Esophagus squamous epithelium (tissue), 5 donors: ENCODE measurements around the gene SNCAIP. TPM values are rescaled to one million over a fixed set of nuclear protein-coding genes. Genes with fewer than 3 reads are reported as not detected.
"Not testable (repeated sequence)": the region's sequence is repeated elsewhere in the genome, so short reads cannot be mapped to it uniquely, and the experiment has no call there.

Experiments used
- DNase-seq: peaks from one replicate; lab custom pipeline; 2025; lab: John Stamatoyannopoulos, UW
- H3K27ac ChIP-seq, 4 donors: fragments of 200-600 bp; sonication (generic); one replicate each; pipeline ENCODE4 v1.5.1; 2016 to 2019; ENCODE audit warnings: mild to moderate bottlenecking in 1 of 4
- H3K27me3 ChIP-seq, 4 donors: fragments of 200-600 bp; sonication (generic); 1 replicate in 3 of 4; 2 replicates in 1 of 4; pipeline versions ENCODE4 v1.5.1 to v1.6.0; 2017 to 2021; ENCODE audit warnings: antibody characterized with exemption in 1 of 4
- H3K36me3 ChIP-seq, 3 donors: fragments of 200-600 bp; sonication (generic); one replicate each; pipeline ENCODE4 v1.5.1; 2016 to 2019
- H3K4me1 ChIP-seq, 3 donors: fragments of 200-600 bp; sonication (generic); one replicate each; pipeline ENCODE4 v1.5.1; 2017 to 2019
- H3K4me3 ChIP-seq, 4 donors: fragments of 200-600 bp; sonication (generic); 1 replicate in 3 of 4; 2 replicates in 1 of 4; pipeline ENCODE4 v1.5.1; 2016 to 2019; ENCODE audit warnings: mild to moderate bottlenecking in 2 of 4, moderate library complexity in 1 of 4
- H3K9me3 ChIP-seq, 3 donors: fragments of 200-600 bp; sonication (generic); one replicate each; pipeline ENCODE4 v1.5.1; 2016 to 2019
- CTCF ChIP-seq, 6 experiments: fragments of 450-650 bp in 4 of 6; fragments of 200-600 bp in 2 of 6; sonication (generic) in 2 of 6; IDR thresholded peaks; one replicate each; pipeline ENCODE4 v1.5.1; 2016 to 2019; ENCODE audit warnings: antibody characterized with exemption in 6 of 6, mild to moderate bottlenecking in 4 of 6, moderate library complexity in 4 of 6
- POLR2A ChIP-seq, 4 donors: fragments of 450-650 bp; IDR thresholded peaks; one replicate each; pipeline ENCODE4 v1.6.1; 2017; ENCODE audit warnings: antibody characterized with exemption in 4 of 4, mild to moderate bottlenecking in 4 of 4, moderate library complexity in 3 of 4
- WGBS, 2 donors: methylation state at CpG; one replicate each; pipeline ENCODE4 v1.1.5; 2018; 5-methylcytosine and 5-hydroxymethylcytosine counted together
- intact Hi-C: fragments of 100-400 bp; cut with DNase I; formaldehyde crosslinking; loops from one replicate; pipeline ENCODE4 v1.15.0; 2022
- total RNA-seq, 4 donors: library from RNA; depleted of rRNA; stranded (reverse); fragments of >200 nt; gene quantifications; one replicate each; pipeline ENCODE4 v1.1.0, GENCODE V29; 2016
- donor health status: DM: yes; HTN: yes; CAD: no.

Gene SNCAIP
- total RNA-seq, 4 donors from 2014 or later: 0.48 to 3.3 (median 2.3) TPM

- intact Hi-C loops: no loop called here
- no peaks in the 10 kb centered on the region for H3K27me3 ChIP-seq
- no peaks in the 10 kb centered on the region for H3K36me3 ChIP-seq
- 39 to 46% methylated on average over 2 of the region's 2 CpGs for WGBS, 2 donors
- H3K9me3 ChIP-seq: no peaks in the 10 kb centered on the region
- H3K27ac ChIP-seq: no peak overlapping the region
- no peak overlapping the region for H3K4me3 ChIP-seq
- TF ChIP-seq CTCF (IDR thresholded peaks at IDR 0.05) (no peak), POLR2A (IDR thresholded peaks at IDR 0.05) (no peak)
- peaks cover 0 to 14% (median 0%) of the 10 kb centered on the region in 3 donors for H3K4me1 ChIP-seq
- DNase-seq: no peak
These were observed 59.6 kb downstream of the SNCAIP start for GRCh38 chr5:122371511-122372151.

GRCh38 chr5:122374110-122374509, 62.1 kb downstream of the SNCAIP start:
- Histone ChIP-seq H3K36me3 (no peaks in the 10 kb centered on the region), H3K27me3 (no peaks in the 10 kb centered on the region), H3K9me3 (no peaks in the 10 kb centered on the region), H3K4me3 (no peak overlapping the region), H3K27ac (no peak overlapping the region), H3K4me1 (peaks cover 0 to 14% (median 0%) of the 10 kb centered on the region in 3 donors)
- no peak for DNase-seq
- intact Hi-C loops: no loop called here
- no peak for TF ChIP-seq POLR2A (IDR thresholded peaks at IDR 0.05)
- no peak for TF ChIP-seq CTCF (IDR thresholded peaks at IDR 0.05)

GRCh38 chr5:122375801-122376200, 63.8 kb downstream of the SNCAIP start:
- no peak overlapping the region for H3K4me3 ChIP-seq
- H3K36me3 ChIP-seq: no peaks in the 10 kb centered on the region
- H3K4me1 ChIP-seq: peaks cover 0 to 14% (median 0%) of the 10 kb centered on the region in 3 donors
- TF ChIP-seq CTCF (IDR thresholded peaks at IDR 0.05) (no peak), POLR2A (IDR thresholded peaks at IDR 0.05) (no peak)
- H3K9me3 ChIP-seq: no peaks in the 10 kb centered on the region
- intact Hi-C loops: no loop called here
- H3K27ac ChIP-seq: no peak overlapping the region
- DNase-seq: no peak
- no peaks in the 10 kb centered on the region for H3K27me3 ChIP-seq
- 59 to 62% methylated on average over 2 of the region's 2 CpGs for WGBS, 2 donors

- TF ChIP-seq POLR2A (IDR thresholded peaks at IDR 0.05) (no peak), CTCF (IDR thresholded peaks at IDR 0.05) (no peak)
- intact Hi-C loops: no loop called here
- no peak for DNase-seq
These were observed 64.2 kb downstream of the SNCAIP start for GRCh38 chr5:122376250-122376649.

GRCh38 chr5:122377026-122377425, 65.0 kb downstream of the SNCAIP start:
- H3K9me3 ChIP-seq: no peaks in the 10 kb centered on the region
- 30 to 57% methylated on average over 1 of the region's 1 CpG for WGBS, 2 donors
- TF ChIP-seq POLR2A (IDR thresholded peaks at IDR 0.05) (no peak), CTCF (IDR thresholded peaks at IDR 0.05) (no peak)
- no peak overlapping the region for H3K4me3 ChIP-seq
- H3K27ac ChIP-seq: no peak overlapping the region
- H3K36me3 ChIP-seq: no peaks in the 10 kb centered on the region
- no peaks in the 10 kb centered on the region for H3K27me3 ChIP-seq
- peaks cover 0 to 2% (median 0%) of the 10 kb centered on the region in 3 donors for H3K4me1 ChIP-seq
- intact Hi-C loops: no loop called here
- DNase-seq: no peak

More at GRCh38 chr5:122376250-122376649, 64.2 kb downstream of the SNCAIP start:
- no peak overlapping the region for H3K27ac ChIP-seq
- no peaks in the 10 kb centered on the region for H3K27me3 ChIP-seq
- no peaks in the 10 kb centered on the region for H3K36me3 ChIP-seq
- H3K4me3 ChIP-seq: no peak overlapping the region
- peaks cover 0 to 10% (median 0%) of the 10 kb centered on the region in 3 donors for H3K4me1 ChIP-seq
- H3K9me3 ChIP-seq: no peaks in the 10 kb centered on the region

- H3K27ac ChIP-seq, H3K9me3 ChIP-seq, DNase-seq, H3K36me3 ChIP-seq, H3K4me3 ChIP-seq, H3K4me1 ChIP-seq, H3K27me3 ChIP-seq, intact Hi-C loops: not testable (repeated sequence)
- WGBS, 2 donors: 94 to 98% methylated on average over 8 to 11 of the region's 16 CpGs
These were observed 70.9 kb downstream of the SNCAIP start for GRCh38 chr5:122382938-122383337.
